ENCODE measurements around the gene MYOD1.

Gene MYOD1

GRCh38 chr11:17750013-17750800 is 30.8 kb downstream of the MYOD1 start:
- H3K4me1 Mint-ChIP-seq, result no peaks in the 10 kb centered on the region
- no peaks in the 10 kb centered on the region for H3K9me3 Mint-ChIP-seq
- no peak overlapping the region for H3K27ac Mint-ChIP-seq
- H3K36me3 Mint-ChIP-seq, result no peaks in the 10 kb centered on the region
- no peak overlapping the region for H3K4me3 Mint-ChIP-seq
- H3K27me3 Mint-ChIP-seq, result peaks cover 7% of the 10 kb centered on the region

GRCh38 chr11:17750801-17751165 is 31.4 kb downstream of the MYOD1 start:
- Mint-ChIP-seq H3K4me1 (no peaks in the 10 kb centered on the region), H3K4me3 (no peak overlapping the region), H3K9me3 (no peaks in the 10 kb centered on the region), H3K27ac (no peak overlapping the region), H3K27me3 (peaks cover 5% of the 10 kb centered on the region), H3K36me3 (no peaks in the 10 kb centered on the region)

GRCh38 chr11:17751558-17751957 is 32.2 kb downstream of the MYOD1 start:
- no peak overlapping the region for H3K27ac Mint-ChIP-seq
- no peaks in the 10 kb centered on the region for H3K36me3 Mint-ChIP-seq
- no peaks in the 10 kb centered on the region for H3K9me3 Mint-ChIP-seq
- H3K4me1 Mint-ChIP-seq, result no peaks in the 10 kb centered on the region
- H3K27me3 Mint-ChIP-seq, result peaks cover 5% of the 10 kb centered on the region
- no peak overlapping the region for H3K4me3 Mint-ChIP-seq

GRCh38 chr11:17752144-17752543 is 32.8 kb downstream of the MYOD1 start:
- no peaks in the 10 kb centered on the region for H3K36me3 Mint-ChIP-seq
- no peak overlapping the region for H3K4me3 Mint-ChIP-seq
- H3K27ac Mint-ChIP-seq, result no peak overlapping the region
- H3K27me3 Mint-ChIP-seq, result peaks cover 5% of the 10 kb centered on the region
- no peaks in the 10 kb centered on the region for H3K9me3 Mint-ChIP-seq
- no peaks in the 10 kb centered on the region for H3K4me1 Mint-ChIP-seq

GRCh38 chr11:17753153-17753552 is 33.8 kb downstream of the MYOD1 start:
- Mint-ChIP-seq H3K36me3 (no peaks in the 10 kb centered on the region), H3K9me3 (no peaks in the 10 kb centered on the region), H3K27ac (no peak overlapping the region), H3K27me3 (peaks cover 5% of the 10 kb centered on the region), H3K4me1 (no peaks in the 10 kb centered on the region), H3K4me3 (no peak overlapping the region)

- Mint-ChIP-seq H3K27ac (no peak overlapping the region), H3K9me3 (no peaks in the 10 kb centered on the region), H3K4me3 (no peak overlapping the region), H3K4me1 (no peaks in the 10 kb centered on the region), H3K27me3 (peaks cover 5% of the 10 kb centered on the region), H3K36me3 (no peaks in the 10 kb centered on the region)
Observed at GRCh38 chr11:17753641-17754040, 34.3 kb downstream of the MYOD1 start.

GRCh38 chr11:17755891-17756290 is 36.5 kb downstream of the MYOD1 start:
- H3K27ac Mint-ChIP-seq, result no peak overlapping the region
- no peaks in the 10 kb centered on the region for H3K4me1 Mint-ChIP-seq
- H3K4me3 Mint-ChIP-seq, result no peak overlapping the region
- no peaks in the 10 kb centered on the region for H3K36me3 Mint-ChIP-seq
- no peaks in the 10 kb centered on the region for H3K9me3 Mint-ChIP-seq
- H3K27me3 Mint-ChIP-seq, result peaks cover 5% of the 10 kb centered on the region

GRCh38 chr11:17760102-17761029 is 41.0 kb downstream of the MYOD1 start:
- H3K27me3 Mint-ChIP-seq, result no peaks in the 10 kb centered on the region
- no peaks in the 10 kb centered on the region for H3K4me1 Mint-ChIP-seq
- no peak overlapping the region for H3K4me3 Mint-ChIP-seq
- H3K27ac Mint-ChIP-seq, result no peak overlapping the region
- no peaks in the 10 kb centered on the region for H3K36me3 Mint-ChIP-seq
- no peaks in the 10 kb centered on the region for H3K9me3 Mint-ChIP-seq

- Mint-ChIP-seq H3K4me1 (no peaks in the 10 kb centered on the region), H3K36me3 (no peaks in the 10 kb centered on the region), H3K4me3 (no peak overlapping the region), H3K9me3 (no peaks in the 10 kb centered on the region), H3K27ac (no peak overlapping the region), H3K27me3 (no peaks in the 10 kb centered on the region)
Observed at GRCh38 chr11:17762309-17762974, 43.1 kb downstream of the MYOD1 start.

- Mint-ChIP-seq H3K27ac (no peak overlapping the region), H3K4me1 (no peaks in the 10 kb centered on the region), H3K36me3 (no peaks in the 10 kb centered on the region), H3K9me3 (no peaks in the 10 kb centered on the region), H3K27me3 (no peaks in the 10 kb centered on the region), H3K4me3 (no peak overlapping the region)
Observed at GRCh38 chr11:17763244-17763643, 43.9 kb downstream of the MYOD1 start.

GRCh38 chr11:17763703-17764102 is 44.3 kb downstream of the MYOD1 start:
- H3K27ac Mint-ChIP-seq, result no peak overlapping the region
- H3K9me3 Mint-ChIP-seq, result no peaks in the 10 kb centered on the region
- H3K36me3 Mint-ChIP-seq, result no peaks in the 10 kb centered on the region
- no peak overlapping the region for H3K4me3 Mint-ChIP-seq
- no peaks in the 10 kb centered on the region for H3K4me1 Mint-ChIP-seq
- no peaks in the 10 kb centered on the region for H3K27me3 Mint-ChIP-seq

GRCh38 chr11:17764446-17765218 is 45.3 kb downstream of the MYOD1 start:
- Mint-ChIP-seq H3K9me3 (no peaks in the 10 kb centered on the region), H3K27ac (no peak overlapping the region), H3K4me3 (no peak overlapping the region), H3K36me3 (no peaks in the 10 kb centered on the region), H3K27me3 (no peaks in the 10 kb centered on the region), H3K4me1 (no peaks in the 10 kb centered on the region)

- Mint-ChIP-seq H3K4me1 (no peaks in the 10 kb centered on the region), H3K27ac (no peak overlapping the region), H3K4me3 (no peak overlapping the region), H3K27me3 (no peaks in the 10 kb centered on the region), H3K36me3 (no peaks in the 10 kb centered on the region), H3K9me3 (no peaks in the 10 kb centered on the region)
Observed at GRCh38 chr11:17765356-17766072, 46.1 kb downstream of the MYOD1 start.

- no peaks in the 10 kb centered on the region for H3K9me3 Mint-ChIP-seq
- H3K27ac Mint-ChIP-seq, result no peak overlapping the region
Observed at GRCh38 chr11:17766073-17766359, 46.6 kb downstream of the MYOD1 start.

GRCh38 chr11:17766590-17766989 is 47.2 kb downstream of the MYOD1 start:
- H3K9me3 Mint-ChIP-seq, result no peaks in the 10 kb centered on the region
- no peaks in the 10 kb centered on the region for H3K36me3 Mint-ChIP-seq
- H3K4me3 Mint-ChIP-seq, result no peak overlapping the region
- H3K27me3 Mint-ChIP-seq, result no peaks in the 10 kb centered on the region
- H3K4me1 Mint-ChIP-seq, result no peaks in the 10 kb centered on the region
- no peak overlapping the region for H3K27ac Mint-ChIP-seq

More at GRCh38 chr11:17766073-17766359, 46.6 kb downstream of the MYOD1 start:
- Mint-ChIP-seq H3K36me3 (no peaks in the 10 kb centered on the region), H3K4me3 (no peak overlapping the region), H3K4me1 (no peaks in the 10 kb centered on the region), H3K27me3 (no peaks in the 10 kb centered on the region)
